Activated T-helper 1 cell treated with anti-CD3 and anti-CD28 coated beads, Interleukin-12 subunit alpha, Interleukin-12 subunit beta, Interleukin-2, Interleukin-4 antibody, amounts not matched to agents 30 ng/mL and 10 ng/mL and 1 ng/mL, durations not matched to agents 14 hours and 24 hours and 36 hours (primary cell): ENCODE measurements around the gene NFKB1. TPM values are rescaled to one million over a fixed set of nuclear protein-coding genes. Genes with fewer than 3 reads are reported as not detected.

ENCODE experiments used
- DNase-seq: peaks from one replicate; pipeline ENCODE4 v3.0.0; 2021; ENCODE audit warnings: low spot score
- H3K27ac Mint-ChIP-seq: one replicate; pipeline ENCODE4 v1.8.0; 2021; ENCODE audit warnings: mild to moderate bottlenecking, mixed read lengths
- H3K27me3 Mint-ChIP-seq: one replicate; pipeline ENCODE4 v1.8.0; 2022; ENCODE audit warnings: mild to moderate bottlenecking, moderate library complexity, mixed read lengths; ENCODE audit not compliant: insufficient read depth
- H3K36me3 Mint-ChIP-seq: one replicate; pipeline ENCODE4 v1.8.0; 2021; ENCODE audit warnings: low read depth, mixed read lengths
- H3K4me1 Mint-ChIP-seq: one replicate; pipeline ENCODE4 v1.8.0; 2021; ENCODE audit warnings: low read depth, mixed read lengths
- H3K4me3 Mint-ChIP-seq: one replicate; pipeline ENCODE4 v1.8.0; 2021; ENCODE audit warnings: mild to moderate bottlenecking, moderate library complexity, mixed read lengths
- H3K9me3 Mint-ChIP-seq: one replicate; pipeline ENCODE4 v1.8.0; 2021; ENCODE audit warnings: mixed read lengths
- intact Hi-C: fragments of 100-400 bp; cut with micrococcal nuclease; formaldehyde crosslinking; loops from one replicate; pipeline ENCODE4 v1.15.1; 2024
- total RNA-seq: library from RNA; stranded (reverse); gene quantifications from 2 replicates; pipeline ENCODE4 v1.2.3, GENCODE V29; 2022

Gene NFKB1
- total RNA-seq, 1 donor from 2014 or later, result 139 TPM

- Mint-ChIP-seq H3K36me3 (peaks cover 75% of the 10 kb centered on the region), H3K27ac (peak overlapping the region; percentile 89), H3K9me3 (no peaks in the 10 kb centered on the region), H3K27me3 (no peaks in the 10 kb centered on the region), H3K4me1 (peaks cover 80% of the 10 kb centered on the region), H3K4me3 (peak overlapping the region; percentile 37)
- intact Hi-C loops, result loop anchor here (1.0 to 2.0 kb wide), 7 partner anchors 13 to 254 kb away; partner anchors contain the start of genes SLC39A8 and UBE2D3
- no peak for DNase-seq
These were observed 97.7 kb downstream of the NFKB1 start for GRCh38 chr4:102598762-102599374.

GRCh38 chr4:102599455-102599854 is 98.3 kb downstream of the NFKB1 start:
- no peaks in the 10 kb centered on the region for H3K9me3 Mint-ChIP-seq
- no peaks in the 10 kb centered on the region for H3K27me3 Mint-ChIP-seq
- H3K4me3 Mint-ChIP-seq, result peak overlapping the region; percentile 2
- peaks cover 80% of the 10 kb centered on the region for H3K4me1 Mint-ChIP-seq
- no peak for DNase-seq
- peak overlapping the region; percentile 89 for H3K27ac Mint-ChIP-seq
- peaks cover 73% of the 10 kb centered on the region for H3K36me3 Mint-ChIP-seq
- intact Hi-C loops, result loop anchor here (1.0 to 2.0 kb wide), 4 partner anchors 13 to 255 kb away; partner anchors contain the start of genes SLC39A8 and UBE2D3

GRCh38 chr4:102599886-102600285 is 98.7 kb downstream of the NFKB1 start:
- Mint-ChIP-seq H3K27ac (no peak overlapping the region), H3K4me3 (no peak overlapping the region), H3K36me3 (peaks cover 74% of the 10 kb centered on the region), H3K4me1 (peaks cover 80% of the 10 kb centered on the region), H3K9me3 (no peaks in the 10 kb centered on the region), H3K27me3 (no peaks in the 10 kb centered on the region)
- no peak for DNase-seq
- intact Hi-C loops, result loop anchor here (1.0 to 2.0 kb wide), 4 partner anchors 12 to 255 kb away; partner anchors contain the start of genes SLC39A8 and UBE2D3

GRCh38 chr4:102600689-102601088 is 99.5 kb downstream of the NFKB1 start:
- H3K9me3 Mint-ChIP-seq, result no peaks in the 10 kb centered on the region
- no peak for DNase-seq
- H3K36me3 Mint-ChIP-seq, result peaks cover 75% of the 10 kb centered on the region
- H3K27me3 Mint-ChIP-seq, result no peaks in the 10 kb centered on the region
- H3K4me3 Mint-ChIP-seq, result no peak overlapping the region
- intact Hi-C loops, result no loop called here
- peak overlapping the region; percentile 59 for H3K27ac Mint-ChIP-seq
- peaks cover 81% of the 10 kb centered on the region for H3K4me1 Mint-ChIP-seq

- DNase-seq, result no peak
- H3K27ac Mint-ChIP-seq, result no peak overlapping the region
- no peaks in the 10 kb centered on the region for H3K27me3 Mint-ChIP-seq
- H3K36me3 Mint-ChIP-seq, result peaks cover 72% of the 10 kb centered on the region
- H3K4me3 Mint-ChIP-seq, result no peak overlapping the region
- no peaks in the 10 kb centered on the region for H3K9me3 Mint-ChIP-seq
- H3K4me1 Mint-ChIP-seq, result peaks cover 76% of the 10 kb centered on the region
- intact Hi-C loops, result no loop called here
These were observed 100.5 kb downstream of the NFKB1 start for GRCh38 chr4:102601586-102602227.

GRCh38 chr4:102604222-102604940 is 103.2 kb downstream of the NFKB1 start:
- H3K4me3 Mint-ChIP-seq, result no peak overlapping the region
- no peaks in the 10 kb centered on the region for H3K27me3 Mint-ChIP-seq
- H3K36me3 Mint-ChIP-seq, result peaks cover 74% of the 10 kb centered on the region
- peaks cover 69% of the 10 kb centered on the region for H3K4me1 Mint-ChIP-seq
- H3K9me3 Mint-ChIP-seq, result no peaks in the 10 kb centered on the region
- intact Hi-C loops, result no loop called here
- DNase-seq, result no peak
- H3K27ac Mint-ChIP-seq, result peak overlapping the region; percentile 14

GRCh38 chr4:102606261-102606660 is 105.1 kb downstream of the NFKB1 start:
- intact Hi-C loops, result no loop called here
- H3K36me3 Mint-ChIP-seq, result peaks cover 76% of the 10 kb centered on the region
- H3K4me1 Mint-ChIP-seq, result peaks cover 69% of the 10 kb centered on the region
- H3K4me3 Mint-ChIP-seq, result no peak overlapping the region
- no peaks in the 10 kb centered on the region for H3K9me3 Mint-ChIP-seq
- no peaks in the 10 kb centered on the region for H3K27me3 Mint-ChIP-seq
- no peak for DNase-seq
- no peak overlapping the region for H3K27ac Mint-ChIP-seq

GRCh38 chr4:102606846-102607450 is 105.8 kb downstream of the NFKB1 start:
- Mint-ChIP-seq H3K9me3 (no peaks in the 10 kb centered on the region), H3K4me1 (peaks cover 75% of the 10 kb centered on the region), H3K36me3 (peaks cover 77% of the 10 kb centered on the region), H3K27ac (peak overlapping the region; percentile 24), H3K4me3 (no peak overlapping the region), H3K27me3 (no peaks in the 10 kb centered on the region)
- intact Hi-C loops, result no loop called here
- no peak for DNase-seq

GRCh38 chr4:102608190-102608589 is 107.0 kb downstream of the NFKB1 start:
- Mint-ChIP-seq H3K36me3 (peaks cover 82% of the 10 kb centered on the region), H3K27me3 (no peaks in the 10 kb centered on the region), H3K9me3 (no peaks in the 10 kb centered on the region), H3K4me1 (peaks cover 86% of the 10 kb centered on the region), H3K27ac (peak overlapping the region; percentile 49), H3K4me3 (no peak overlapping the region)
- DNase-seq, result no peak
- intact Hi-C loops, result no loop called here

GRCh38 chr4:102610007-102610406 is 108.8 kb downstream of the NFKB1 start:
- Mint-ChIP-seq H3K27me3 (no peaks in the 10 kb centered on the region), H3K4me3 (no peak overlapping the region), H3K4me1 (peaks cover 86% of the 10 kb centered on the region), H3K9me3 (no peaks in the 10 kb centered on the region), H3K36me3 (peaks cover 85% of the 10 kb centered on the region), H3K27ac (no peak overlapping the region)
- DNase-seq, result no peak
- intact Hi-C loops, result no loop called here

GRCh38 chr4:102610476-102610875 is 109.3 kb downstream of the NFKB1 start:
- intact Hi-C loops, result no loop called here
- Mint-ChIP-seq H3K4me1 (peaks cover 86% of the 10 kb centered on the region), H3K36me3 (peaks cover 84% of the 10 kb centered on the region), H3K4me3 (no peak overlapping the region), H3K27ac (no peak overlapping the region), H3K9me3 (no peaks in the 10 kb centered on the region), H3K27me3 (no peaks in the 10 kb centered on the region)
- no peak for DNase-seq

- Mint-ChIP-seq H3K9me3 (no peaks in the 10 kb centered on the region), H3K4me3 (peak overlapping the region; percentile 70)
These were observed 111.1 kb downstream of the NFKB1 start for GRCh38 chr4:102612210-102612609.

More at GRCh38 chr4:102612210-102612609, 111.1 kb downstream of the NFKB1 start:
- H3K36me3 Mint-ChIP-seq, result peaks cover 83% of the 10 kb centered on the region
- peaks cover 90% of the 10 kb centered on the region for H3K4me1 Mint-ChIP-seq
- intact Hi-C loops, result loop anchor here (1.0 to 2.0 kb wide), 4 partner anchors 13 to 215 kb away; partner anchors contain the start of gene UBE2D3
- H3K27me3 Mint-ChIP-seq, result no peaks in the 10 kb centered on the region
- peak overlapping the region; percentile 95 for H3K27ac Mint-ChIP-seq
- no peak for DNase-seq
